ENCODE results near the gene FREM1. TPM values are rescaled to one million over a fixed set of nuclear protein-coding genes. Genes with fewer than 3 reads are reported as not detected.

FREM1 gene
- total and polyA plus RNA-seq, 2 of the 4 experiments (the other 2 are of a cell fraction) = under 0.01 TPM; not detected in 1

DNA sequence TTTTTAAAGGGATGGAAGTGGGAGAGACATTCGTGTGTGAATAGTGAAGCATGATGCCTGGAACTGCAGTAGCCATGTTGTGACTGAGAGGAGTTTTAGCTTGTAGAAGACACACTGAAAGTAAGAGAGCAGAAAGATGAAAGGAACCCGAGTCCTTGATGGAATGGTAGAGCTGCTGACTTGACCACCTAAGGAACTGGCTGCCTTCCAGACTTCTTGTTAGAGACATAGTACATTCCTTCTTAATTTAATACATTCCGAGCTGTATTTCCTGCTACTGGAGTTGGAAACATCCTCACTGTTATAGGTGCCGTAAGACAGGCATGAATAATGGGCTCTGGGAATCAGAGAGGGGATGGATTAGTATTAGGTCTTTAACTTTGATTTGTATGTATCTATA is 195.1 kb downstream of the FREM1 start:
- no peak overlapping the region for H4K5ac ChIP-seq (ENCODE audit: low read depth, low read length)
- no peak overlapping the region for H3K27ac ChIP-seq (ENCODE audit: insufficient read depth, low read length)
- no peaks in the 10 kb centered on the region for H3K9me3 ChIP-seq (ENCODE audit: control insufficient read depth, insufficient read depth, low read length)
- H2BK120ac ChIP-seq (ENCODE audit: low read depth, low read length) = no peak overlapping the region
- no peak overlapping the region for H3K18ac ChIP-seq (ENCODE audit: low read depth, low read length)
- intact Hi-C loops (cut with micrococcal nuclease) (no loop called here), in situ Hi-C loops (cut with MboI; ENCODE audit: low sequenced_read_pairs) (no loop called here), dilution Hi-C loops (cut with HindIII; ENCODE audit: low sequenced_read_pairs, unreplicated experiment) (no loop called here)
- no CpG with 5 or more reads among the region's 4 CpGs for WGBS, 2 experiments (ENCODE audit: extremely low coverage in 2 of 2, insufficient read length in 1 of 2)
- TF ChIP-seq CEBPB (IDR thresholded peaks at IDR 0.05; ENCODE audit: low read depth, low read length) (no peak), RCOR1 (IDR thresholded peaks at IDR 0.05; ENCODE audit: insufficient replicate concordance, low read length) (no peak), SMC3 (IDR thresholded peaks at IDR 0.05; ENCODE audit: low read depth, low read length) (no peak), RAD21 (IDR thresholded peaks at IDR 0.05; ENCODE audit: low read length) (no peak), FOS (IDR thresholded peaks at IDR 0.05; ENCODE audit: low read depth, low read length) (no peak), MAFK (IDR thresholded peaks at IDR 0.05; ENCODE audit: low read depth, low read length) (no peak), POLR2A (IDR thresholded peaks at IDR 0.05; ENCODE audit: low read depth, low read length) (no peak), BHLHE40 (IDR thresholded peaks at IDR 0.05; ENCODE audit: low read depth, low read length) (no peak), MAZ (IDR thresholded peaks at IDR 0.05; ENCODE audit: borderline replicate concordance, low read depth, low read length) (no peak), NFE2L2 (IDR thresholded peaks at IDR 0.05; ENCODE audit: low read depth, low read length) (no peak), CHD1 (IDR thresholded peaks at IDR 0.05; ENCODE audit: low read depth, low read length) (no peak), RFX5 (IDR thresholded peaks at IDR 0.05; ENCODE audit: low read depth, low read length) (no peak), MXI1 (IDR thresholded peaks at IDR 0.05; ENCODE audit: borderline replicate concordance, low read depth, low read length) (no peak)
- TF ChIP-seq, protein P1, sequence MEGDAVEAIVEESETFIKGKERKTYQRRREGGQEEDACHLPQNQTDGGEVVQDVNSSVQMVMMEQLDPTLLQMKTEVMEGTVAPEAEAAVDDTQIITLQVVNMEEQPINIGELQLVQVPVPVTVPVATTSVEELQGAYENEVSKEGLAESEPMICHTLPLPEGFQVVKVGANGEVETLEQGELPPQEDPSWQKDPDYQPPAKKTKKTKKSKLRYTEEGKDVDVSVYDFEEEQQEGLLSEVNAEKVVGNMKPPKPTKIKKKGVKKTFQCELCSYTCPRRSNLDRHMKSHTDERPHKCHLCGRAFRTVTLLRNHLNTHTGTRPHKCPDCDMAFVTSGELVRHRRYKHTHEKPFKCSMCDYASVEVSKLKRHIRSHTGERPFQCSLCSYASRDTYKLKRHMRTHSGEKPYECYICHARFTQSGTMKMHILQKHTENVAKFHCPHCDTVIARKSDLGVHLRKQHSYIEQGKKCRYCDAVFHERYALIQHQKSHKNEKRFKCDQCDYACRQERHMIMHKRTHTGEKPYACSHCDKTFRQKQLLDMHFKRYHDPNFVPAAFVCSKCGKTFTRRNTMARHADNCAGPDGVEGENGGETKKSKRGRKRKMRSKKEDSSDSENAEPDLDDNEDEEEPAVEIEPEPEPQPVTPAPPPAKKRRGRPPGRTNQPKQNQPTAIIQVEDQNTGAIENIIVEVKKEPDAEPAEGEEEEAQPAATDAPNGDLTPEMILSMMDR (conservative IDR thresholded peaks at IDR 0.05; ENCODE audit: low read depth, low read length) = no peak
- TF ChIP-seq, protein P2, sequence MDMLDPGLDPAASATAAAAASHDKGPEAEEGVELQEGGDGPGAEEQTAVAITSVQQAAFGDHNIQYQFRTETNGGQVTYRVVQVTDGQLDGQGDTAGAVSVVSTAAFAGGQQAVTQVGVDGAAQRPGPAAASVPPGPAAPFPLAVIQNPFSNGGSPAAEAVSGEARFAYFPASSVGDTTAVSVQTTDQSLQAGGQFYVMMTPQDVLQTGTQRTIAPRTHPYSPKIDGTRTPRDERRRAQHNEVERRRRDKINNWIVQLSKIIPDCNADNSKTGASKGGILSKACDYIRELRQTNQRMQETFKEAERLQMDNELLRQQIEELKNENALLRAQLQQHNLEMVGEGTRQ (IDR thresholded peaks at IDR 0.05; ENCODE audit: low read depth, low read length) = no peak
- TF ChIP-seq, protein P3, sequence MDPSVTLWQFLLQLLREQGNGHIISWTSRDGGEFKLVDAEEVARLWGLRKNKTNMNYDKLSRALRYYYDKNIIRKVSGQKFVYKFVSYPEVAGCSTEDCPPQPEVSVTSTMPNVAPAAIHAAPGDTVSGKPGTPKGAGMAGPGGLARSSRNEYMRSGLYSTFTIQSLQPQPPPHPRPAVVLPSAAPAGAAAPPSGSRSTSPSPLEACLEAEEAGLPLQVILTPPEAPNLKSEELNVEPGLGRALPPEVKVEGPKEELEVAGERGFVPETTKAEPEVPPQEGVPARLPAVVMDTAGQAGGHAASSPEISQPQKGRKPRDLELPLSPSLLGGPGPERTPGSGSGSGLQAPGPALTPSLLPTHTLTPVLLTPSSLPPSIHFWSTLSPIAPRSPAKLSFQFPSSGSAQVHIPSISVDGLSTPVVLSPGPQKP (IDR thresholded peaks at IDR 0.05; ENCODE audit: borderline replicate concordance, low read depth, low read length) = no peak
- H3K36me3 ChIP-seq (ENCODE audit: control insufficient read depth, insufficient read depth, low read length) = no peaks in the 10 kb centered on the region
- no peak overlapping the region for H2AK5ac ChIP-seq (ENCODE audit: low read depth, low read length)
- no peak for DNase-seq
- no peak overlapping the region for H4K91ac ChIP-seq (ENCODE audit: insufficient read depth, low read depth, low read length)
- no peak overlapping the region for H2AK9ac ChIP-seq (replicated peaks; ENCODE audit: low read depth, low read length, poor library complexity)
- no peak overlapping the region for H3K23ac ChIP-seq (ENCODE audit: low read depth, low read length)
- no peak overlapping the region for H3K56ac ChIP-seq (ENCODE audit: extremely low read depth, insufficient read depth, low read length)
- no peak overlapping the region for H3K4ac ChIP-seq (ENCODE audit: low read depth, low read length)
- H3K4me1 ChIP-seq (ENCODE audit: control insufficient read depth, insufficient read depth, low read length) = no peaks in the 10 kb centered on the region
- no peak overlapping the region for H3K14ac ChIP-seq (replicated peaks; ENCODE audit: low read depth, low read length)
- no peak overlapping the region for H3K9ac ChIP-seq (ENCODE audit: low read depth, low read length)
- no peak overlapping the region for H2BK15ac ChIP-seq (ENCODE audit: low read depth, low read length)
- no TSS peak for BruUV-seq (replicated peaks)
- H3K9me1 ChIP-seq (ENCODE audit: insufficient read depth, low read length) = no peaks in the 10 kb centered on the region
- no peaks in the 10 kb centered on the region for H4K20me1 ChIP-seq (ENCODE audit: insufficient read depth, low read length)
- POLR2A ChIA-PET (ENCODE audit: unreplicated experiment) = no interaction called here
- CTCF ChIA-PET = no interaction called here
- no peak overlapping the region for H4K8ac ChIP-seq (ENCODE audit: low read depth in 2 of 2, low read length in 2 of 2)
- no peak overlapping the region for H3K4me2 ChIP-seq (ENCODE audit: low read depth, low read length)
- no peak for ATAC-seq (ENCODE audit: low read depth)
- H3K4me3 ChIP-seq (ENCODE audit: insufficient read depth, low read depth, low read length) = no peak overlapping the region
- peaks cover 1% of the 10 kb centered on the region; the same call in 1 of the 2 replicates for H3K27me3 ChIP-seq (ENCODE audit: control insufficient read depth, insufficient read depth, low read length)
- H2BK20ac ChIP-seq (ENCODE audit: low read depth, low read length) = no peak overlapping the region
- H2BK5ac ChIP-seq (ENCODE audit: low read depth, low read length, poor library complexity, severe bottlenecking) = no peak overlapping the region
- no peak overlapping the region for H2AFZ ChIP-seq (replicated peaks; ENCODE audit: low read length, poor library complexity)
- no peaks in the 10 kb centered on the region for H3K79me1 ChIP-seq (ENCODE audit: low read depth in 1 of 2, low read length in 2 of 2)

All from IMR-90 (cell line).